DMS153 treated with DMSO at 0.1 percent for 48 hours (cell line): ENCODE results near the gene OR6V1.

Experiments used
- DNase-seq: peaks from one replicate; lab custom pipeline; 2025; ENCODE audit not compliant: unreplicated experiment; lab: John Stamatoyannopoulos, UW

Gene OR6V1, protein sequence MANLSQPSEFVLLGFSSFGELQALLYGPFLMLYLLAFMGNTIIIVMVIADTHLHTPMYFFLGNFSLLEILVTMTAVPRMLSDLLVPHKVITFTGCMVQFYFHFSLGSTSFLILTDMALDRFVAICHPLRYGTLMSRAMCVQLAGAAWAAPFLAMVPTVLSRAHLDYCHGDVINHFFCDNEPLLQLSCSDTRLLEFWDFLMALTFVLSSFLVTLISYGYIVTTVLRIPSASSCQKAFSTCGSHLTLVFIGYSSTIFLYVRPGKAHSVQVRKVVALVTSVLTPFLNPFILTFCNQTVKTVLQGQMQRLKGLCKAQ

DNA sequence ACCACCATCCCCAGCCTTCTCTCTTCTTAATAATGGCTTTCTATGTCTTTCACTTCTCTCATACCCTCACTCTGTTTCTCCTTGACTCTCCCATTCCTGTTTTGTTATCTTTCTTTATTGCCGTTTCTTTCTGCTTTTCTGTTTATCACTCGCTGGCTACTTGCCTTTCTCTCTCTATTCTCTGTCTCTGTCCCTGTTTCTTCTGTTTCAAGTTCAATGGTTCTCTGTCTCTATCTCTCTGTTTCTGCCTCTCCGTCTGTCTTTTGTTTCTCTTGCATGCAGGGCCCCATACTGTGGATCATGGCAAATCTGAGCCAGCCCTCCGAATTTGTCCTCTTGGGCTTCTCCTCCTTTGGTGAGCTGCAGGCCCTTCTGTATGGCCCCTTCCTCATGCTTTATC lies at the start of gene OR6V1:
OR6V1 (plus strand) TSS at position 301 of the 400 bp plus-strand sequence; CDS start at position 301, 0 bp downstream.
- DNase-seq, result no peak

DNA sequence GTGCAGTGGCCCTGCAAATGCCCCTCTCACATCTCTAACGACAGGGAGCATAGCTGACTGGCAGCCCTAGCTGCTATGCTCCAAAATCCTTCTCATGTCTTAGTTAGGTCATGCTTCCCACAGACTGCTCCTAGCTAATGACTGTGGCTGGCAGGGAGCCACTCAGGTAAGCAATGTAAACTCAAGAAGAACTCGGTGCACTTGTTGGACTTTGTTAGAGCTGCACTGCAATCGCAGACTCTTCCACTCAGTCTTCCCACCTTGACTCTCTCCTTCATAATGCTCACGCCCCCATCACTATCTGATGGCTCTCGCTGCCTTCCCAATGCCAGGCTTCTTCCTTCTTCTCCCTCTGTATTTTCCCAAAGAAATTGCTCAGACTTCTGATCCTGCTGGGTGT lies 49.2 kb upstream of the OR6V1 start:
- DNase-seq, result no peak

DNA sequence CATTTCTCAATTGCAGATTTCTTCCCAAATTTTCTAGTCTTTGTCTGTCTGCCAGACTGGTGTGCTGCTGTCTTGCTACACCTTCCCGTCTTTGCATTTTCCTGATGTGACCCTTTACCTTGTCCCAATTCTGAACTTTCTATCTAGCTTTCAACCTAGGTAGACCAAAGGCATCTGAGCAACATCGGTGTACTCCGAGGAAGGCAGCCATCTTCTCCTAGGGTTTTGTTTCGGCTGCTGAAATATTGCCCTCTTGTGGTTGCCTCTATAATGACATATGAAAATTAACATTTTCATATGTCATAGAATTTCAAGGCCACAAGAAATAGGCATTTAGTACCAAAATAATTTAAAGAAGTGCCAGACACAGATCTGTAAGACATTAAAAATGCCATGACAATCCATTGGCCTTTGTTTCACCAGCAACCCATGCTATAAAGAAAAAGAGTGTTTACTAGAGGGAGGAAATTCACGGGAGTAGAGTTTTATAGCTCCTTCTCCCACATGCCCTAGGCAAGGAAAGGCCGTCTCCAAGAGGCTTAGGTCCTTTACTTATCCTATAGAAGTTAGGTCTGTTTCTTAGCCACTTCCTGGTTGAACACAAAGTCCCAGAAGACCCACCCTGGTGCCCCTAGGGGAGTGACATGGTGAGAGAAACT lies 48.6 kb upstream of the OR6V1 start:
- DNase-seq, result peak; percentile 5

DNA sequence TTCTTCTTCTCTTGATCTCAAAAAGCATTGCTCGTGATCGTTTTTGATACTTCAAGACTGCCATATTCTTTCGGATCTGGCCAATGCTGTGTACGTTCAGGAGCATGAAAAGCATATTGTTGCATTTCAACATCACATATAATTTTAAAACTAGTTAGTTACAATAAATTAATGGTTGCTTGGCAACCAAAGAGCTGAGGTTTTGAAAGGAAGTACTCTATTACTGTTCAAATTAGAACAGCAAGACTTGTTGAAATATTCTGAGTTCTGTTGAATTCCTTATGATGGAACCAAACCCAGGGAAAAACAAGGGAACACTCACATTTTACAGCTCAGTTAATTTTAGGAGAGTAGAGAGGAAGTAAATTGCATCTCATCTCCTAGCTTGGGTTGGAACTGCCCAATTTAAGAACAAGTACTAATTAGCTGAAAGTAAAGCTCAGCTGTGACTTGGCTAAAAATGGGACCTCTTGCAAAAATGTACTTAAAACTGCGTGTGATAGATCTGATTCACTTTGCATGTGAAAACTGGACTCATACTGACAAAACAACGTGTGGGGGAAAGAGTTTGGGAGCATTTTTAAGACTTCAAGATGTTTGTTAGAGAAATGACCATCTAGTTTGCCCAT lies 46.4 kb upstream of the OR6V1 start:
- no peak for DNase-seq

DNA sequence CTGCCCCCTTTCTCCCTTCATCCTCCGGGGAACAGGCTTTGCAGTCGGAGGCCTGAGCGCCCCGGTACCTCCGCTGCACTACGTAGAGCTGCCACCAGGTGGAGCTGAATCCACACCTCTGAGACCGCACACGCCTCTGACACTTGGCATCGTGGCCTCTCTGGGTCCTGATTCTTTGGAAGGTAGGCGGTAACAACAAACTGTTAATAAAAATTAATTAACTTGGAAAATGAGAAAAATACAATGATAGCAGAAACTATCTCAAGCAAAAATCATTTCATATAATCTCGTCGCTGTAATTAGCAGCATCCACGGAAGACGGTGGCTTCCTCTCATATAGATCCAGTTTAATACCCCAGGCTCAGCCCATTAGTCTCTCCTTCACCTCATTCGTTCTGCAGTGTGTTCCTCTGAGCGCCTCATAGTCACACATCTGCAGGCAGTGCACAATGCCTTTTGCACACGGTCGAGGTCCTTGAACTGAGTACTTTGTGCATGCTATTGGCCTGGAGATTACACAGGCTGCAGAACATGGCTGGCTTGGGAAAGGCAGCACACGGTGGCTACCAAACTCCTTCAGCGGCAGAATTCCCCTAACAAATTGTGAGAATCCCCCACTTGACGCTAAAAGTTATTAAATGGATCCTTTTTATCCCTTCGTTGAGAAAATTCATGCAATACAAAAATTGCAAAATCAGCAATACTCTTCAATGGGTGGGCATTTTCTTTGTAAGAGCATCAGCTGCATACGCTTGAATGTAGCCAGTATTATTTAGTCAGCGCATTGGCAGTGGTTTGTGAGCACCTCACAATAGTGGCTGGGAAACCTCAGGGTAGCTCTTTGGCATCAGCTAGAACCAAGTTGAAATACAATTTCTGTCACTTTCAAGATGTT lies 43.9 kb upstream of the OR6V1 start:
- peak; percentile 59 for DNase-seq

DNA sequence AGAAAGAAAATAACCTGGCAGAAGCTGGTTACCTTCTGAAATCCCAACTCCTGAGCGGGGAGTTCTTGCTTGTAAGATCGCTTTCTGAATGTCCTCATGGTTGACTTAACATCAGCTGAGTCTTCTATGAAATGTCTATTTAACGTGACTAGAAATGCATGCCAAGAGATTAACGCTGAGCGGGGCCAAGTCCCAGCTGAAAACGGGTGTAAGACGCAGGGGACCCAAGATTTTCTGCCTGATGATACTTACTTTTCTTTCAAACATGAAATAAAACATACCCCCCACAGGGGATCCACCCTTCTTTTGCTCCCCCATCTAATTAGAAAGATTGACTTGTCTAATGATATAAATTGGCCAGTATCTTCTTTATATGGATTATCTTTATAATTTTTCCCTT lies 40.1 kb upstream of the OR6V1 start:
- DNase-seq, result no peak

DNA sequence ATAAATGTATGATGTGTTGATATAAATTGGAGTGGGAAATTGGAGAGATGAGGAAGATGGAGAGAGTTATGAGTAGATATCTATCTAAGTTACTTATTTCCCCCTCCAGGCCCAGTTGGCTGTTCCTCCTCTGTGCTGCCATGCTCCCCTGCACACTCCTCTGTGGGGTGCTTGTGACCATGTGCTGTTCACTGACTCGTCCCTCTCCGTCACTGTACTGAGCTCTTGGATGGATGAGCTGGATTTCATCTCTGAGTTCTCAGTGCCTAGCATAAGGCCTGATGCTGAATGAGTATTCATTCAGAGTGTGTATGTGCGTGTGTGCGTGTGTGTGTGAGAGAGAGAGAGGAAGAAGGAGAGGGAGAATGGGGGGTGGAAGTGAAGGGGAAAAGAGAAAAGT lies 39.7 kb upstream of the OR6V1 start:
- DNase-seq, result no peak

DNA sequence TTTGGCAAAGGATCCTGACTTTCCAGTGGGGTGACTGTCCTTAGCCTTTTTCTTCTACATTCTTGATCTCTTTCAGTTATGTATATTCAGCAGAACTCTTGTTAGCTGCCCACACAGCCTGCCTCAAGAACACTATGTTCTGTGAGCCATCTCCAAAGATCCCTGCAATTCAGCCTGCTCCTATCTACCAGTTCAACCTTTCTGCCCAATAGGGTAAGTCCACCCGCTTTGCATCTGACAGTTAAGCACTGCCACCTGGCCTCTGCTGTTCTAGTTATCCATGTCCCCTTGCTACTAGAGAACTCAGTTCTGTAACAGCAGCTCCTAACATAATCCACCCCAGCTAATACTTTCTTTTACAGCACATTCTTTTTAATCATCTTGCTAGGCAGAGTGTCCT lies 38.7 kb upstream of the OR6V1 start:
- no peak for DNase-seq

DNA sequence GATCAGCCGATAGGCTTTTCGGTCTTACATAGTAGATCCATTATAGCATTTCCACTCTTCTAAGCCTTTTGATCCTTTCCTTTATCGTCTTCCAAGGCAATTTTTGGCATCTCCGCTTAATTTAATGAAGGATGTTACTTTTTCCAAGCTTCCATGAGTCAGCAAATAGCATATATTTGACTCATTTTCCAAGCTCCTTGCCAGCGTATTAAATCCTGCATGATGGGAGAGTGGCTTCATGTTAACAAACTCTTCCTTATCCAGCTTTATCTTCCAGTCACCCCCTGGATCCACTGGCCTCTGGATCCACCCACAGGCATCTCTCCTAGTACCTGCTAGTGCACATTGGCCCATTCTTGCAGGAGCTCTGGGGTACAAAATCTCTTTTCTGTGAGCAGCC lies 38.2 kb upstream of the OR6V1 start:
- DNase-seq, result no peak

DNA sequence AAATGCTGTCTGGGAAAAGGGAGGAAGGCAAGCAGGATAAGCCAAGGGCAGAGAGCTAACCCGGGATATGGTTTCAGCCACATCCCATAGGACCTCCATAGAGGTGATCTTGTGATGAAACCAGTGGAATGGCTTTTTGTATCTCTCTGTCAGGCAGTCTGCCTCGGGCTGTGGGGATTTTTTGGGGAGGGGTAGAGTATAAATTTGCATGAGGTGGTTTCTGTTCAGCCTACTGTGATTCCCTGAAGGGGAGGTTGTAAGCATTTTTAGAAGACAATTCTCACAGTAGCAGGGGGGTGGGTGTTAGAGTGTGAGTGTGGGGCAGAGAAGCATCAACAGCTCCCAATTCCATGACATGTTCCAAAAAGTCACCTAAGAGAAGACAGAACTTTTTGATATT lies 37.1 kb upstream of the OR6V1 start:
- no peak for DNase-seq

DNA sequence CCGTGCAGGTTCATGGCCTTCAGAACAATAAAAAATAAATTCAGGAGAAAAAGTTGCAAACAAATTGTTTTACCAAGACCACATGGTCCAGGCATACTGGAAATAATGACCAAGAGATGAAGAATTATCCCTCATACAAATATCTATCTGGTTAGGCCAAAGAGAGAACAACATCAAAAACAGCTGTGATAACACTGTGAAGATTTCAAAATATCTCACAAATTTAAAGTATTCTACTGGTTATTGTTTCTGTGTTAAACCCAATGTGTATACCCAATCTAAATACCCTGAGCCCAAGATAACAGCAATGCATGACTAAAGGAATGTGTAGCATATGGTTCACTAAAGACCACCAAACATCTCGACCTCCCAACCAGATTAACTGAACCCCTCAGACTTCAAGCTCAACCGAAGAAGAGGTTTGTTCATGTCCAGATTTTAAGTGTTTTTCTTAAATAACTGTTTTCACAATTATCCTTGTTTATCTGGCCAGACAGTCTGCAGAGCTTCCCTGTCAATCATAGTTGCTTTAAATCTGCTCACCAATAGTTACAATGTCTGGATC lies 36.1 kb upstream of the OR6V1 start:
- no peak for DNase-seq

DNA sequence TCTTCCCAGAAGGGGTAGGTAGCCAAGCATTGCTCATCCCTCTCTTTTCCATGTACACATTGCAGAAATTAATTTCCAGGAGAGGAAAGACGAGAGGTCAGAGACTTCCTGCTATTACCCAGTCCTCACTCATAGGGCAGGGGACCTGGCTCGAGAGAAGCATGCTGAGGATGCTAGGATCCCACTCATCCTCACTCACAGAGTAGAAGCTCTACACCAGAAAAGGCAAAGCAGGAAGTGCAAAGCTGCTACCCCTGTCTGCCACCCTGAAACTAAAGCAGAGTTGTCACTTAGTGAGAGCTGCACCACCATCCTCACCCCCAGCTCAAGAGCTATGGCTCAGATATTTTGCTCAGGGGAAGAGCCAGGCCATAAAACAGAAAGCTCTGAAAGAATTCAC lies 35.1 kb upstream of the OR6V1 start:
- DNase-seq, result no peak

DNA sequence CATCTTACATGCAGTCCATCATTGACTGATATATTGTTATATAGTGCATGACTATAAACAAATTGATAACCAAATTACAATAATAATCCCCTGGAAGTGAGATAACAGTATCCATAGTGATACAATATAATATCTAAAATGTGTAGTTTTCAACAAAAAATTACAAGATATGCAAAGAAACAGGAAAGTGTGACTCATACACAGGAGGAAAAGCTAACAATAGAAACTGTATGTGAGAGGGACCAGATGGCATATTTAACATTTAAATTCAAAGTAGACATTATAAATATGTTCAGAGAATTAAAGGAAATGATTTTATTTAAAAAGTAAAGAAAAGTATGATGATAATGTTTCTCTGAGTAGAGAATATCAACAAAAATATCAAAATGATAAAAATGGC lies 33.2 kb upstream of the OR6V1 start:
- no peak for DNase-seq

DNA sequence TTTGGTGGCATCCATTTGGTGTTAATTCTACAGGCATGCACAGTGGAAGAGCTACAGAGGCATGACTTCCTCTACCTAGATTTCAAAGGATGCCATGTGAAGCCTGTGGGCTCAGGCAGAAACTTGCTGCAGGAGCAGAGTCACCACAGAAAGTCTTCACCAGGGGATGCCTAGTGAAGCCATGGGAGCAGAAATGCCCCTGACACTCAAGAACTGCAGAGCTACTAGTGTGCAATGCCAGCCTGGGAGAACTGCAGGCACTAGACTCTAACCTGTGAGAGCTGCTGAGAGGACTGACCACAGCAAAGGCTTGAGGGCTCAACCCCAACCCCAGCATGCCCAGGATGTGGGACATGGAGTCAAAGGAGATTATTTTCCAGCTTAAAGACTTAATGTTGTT lies 29.1 kb upstream of the OR6V1 start:
- DNase-seq, result no peak

DNA sequence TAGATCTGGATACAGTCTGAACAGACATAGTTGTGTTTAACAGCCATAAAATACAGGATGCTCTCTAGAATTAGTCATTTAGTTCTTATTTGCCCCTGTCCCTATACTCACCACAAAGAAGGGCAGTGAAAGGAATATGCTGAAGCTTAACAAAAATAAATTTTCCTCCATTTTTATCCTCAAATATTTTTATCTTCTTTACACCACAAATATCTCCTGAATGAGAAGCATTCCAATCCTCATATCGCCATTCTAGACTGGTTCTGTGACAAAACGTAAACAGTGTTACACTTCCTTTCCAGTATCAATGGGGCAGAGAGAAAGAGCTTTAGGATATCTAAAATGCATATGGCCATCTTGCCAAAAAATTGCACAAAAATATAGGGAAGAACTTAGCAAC lies 26.8 kb upstream of the OR6V1 start:
- DNase-seq, result no peak

DNA sequence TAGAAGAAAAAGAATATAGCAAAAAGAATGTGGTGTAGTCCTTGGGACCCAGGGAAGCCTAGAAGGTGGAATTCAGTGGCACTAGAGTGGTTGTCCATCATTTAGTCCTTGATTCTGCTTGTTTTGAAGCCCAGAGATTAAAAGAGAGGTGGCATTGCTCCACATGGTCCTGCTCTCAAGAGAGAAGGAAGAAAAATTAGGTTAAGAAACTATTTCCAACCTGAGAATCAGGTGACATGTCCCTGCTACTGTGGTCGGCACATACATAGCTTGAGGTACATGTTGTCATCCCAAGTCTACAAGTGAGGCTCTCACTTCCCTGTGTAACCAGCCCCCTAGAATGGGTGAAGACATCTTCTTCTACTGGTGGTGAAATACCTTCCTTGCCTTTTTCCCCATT lies 25.1 kb upstream of the OR6V1 start, which contains the start of gene OR9A2:
OR9A2 (minus strand) TSS at position 101 of the 400 bp plus-strand sequence; CDS start at position 101, 0 bp downstream.
- no peak for DNase-seq

DNA sequence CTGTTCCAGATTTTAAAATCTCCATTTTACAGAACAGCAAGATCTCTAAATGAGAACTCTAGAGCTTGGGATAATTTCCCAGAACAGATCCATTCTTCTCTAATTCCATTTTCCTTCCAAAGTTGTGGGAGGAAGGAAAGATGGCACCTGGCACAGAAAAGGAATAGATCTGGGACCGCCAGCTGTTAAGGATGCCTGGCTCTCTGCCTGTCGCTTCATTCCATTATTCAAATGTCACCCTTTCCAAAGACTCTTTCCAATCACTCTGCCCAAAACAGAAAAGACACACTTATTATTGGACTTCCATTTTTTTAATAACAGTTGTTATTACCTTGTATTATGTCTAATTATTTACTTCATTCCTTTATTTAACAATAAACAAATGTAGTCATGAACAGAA lies 24.5 kb upstream of the OR6V1 start:
- no peak for DNase-seq

DNA sequence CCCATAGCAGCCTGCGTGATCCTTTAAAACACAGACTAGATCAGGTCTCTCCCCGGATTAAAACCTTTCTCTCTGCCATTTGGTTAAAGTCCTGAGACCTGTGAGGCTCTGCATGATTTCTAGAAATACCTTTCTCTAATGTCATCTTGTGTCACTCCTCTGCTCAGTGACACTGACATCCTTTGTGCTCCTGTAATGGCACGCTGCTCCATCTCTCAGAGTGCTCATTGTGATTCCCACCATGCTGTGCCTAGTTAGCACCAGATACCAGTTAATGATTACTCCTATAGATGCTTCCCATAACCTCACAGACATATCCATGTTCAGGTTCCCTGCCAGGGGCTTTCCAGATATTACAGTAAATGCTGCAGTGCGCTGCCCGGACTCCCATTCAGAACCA lies 13.5 kb upstream of the OR6V1 start:
- DNase-seq, result no peak

DNA sequence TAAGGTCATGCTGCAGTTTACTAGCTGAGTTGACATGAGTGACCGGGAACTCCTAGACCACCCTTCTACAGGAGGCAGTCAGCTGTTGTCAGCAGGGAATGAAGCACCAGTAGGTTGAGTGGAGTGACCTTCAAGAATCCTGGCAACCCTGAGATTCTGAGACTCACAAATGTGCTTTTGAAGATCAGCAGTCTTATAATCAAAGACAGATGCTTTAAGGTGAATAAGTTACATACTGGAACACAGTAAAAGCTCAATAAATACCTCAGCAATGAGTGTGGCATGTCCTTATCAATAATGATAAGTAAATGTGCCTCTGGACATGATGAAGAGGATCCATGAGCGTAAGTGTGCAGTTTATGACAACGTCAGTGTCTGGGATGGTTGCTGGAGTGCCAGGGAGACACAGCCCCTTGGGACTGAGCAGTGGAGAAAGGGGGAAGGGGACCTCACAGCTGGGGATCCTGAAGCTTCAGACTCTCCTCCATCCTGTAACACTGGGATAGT lies 11.9 kb upstream of the OR6V1 start:
- no peak for DNase-seq

DNA sequence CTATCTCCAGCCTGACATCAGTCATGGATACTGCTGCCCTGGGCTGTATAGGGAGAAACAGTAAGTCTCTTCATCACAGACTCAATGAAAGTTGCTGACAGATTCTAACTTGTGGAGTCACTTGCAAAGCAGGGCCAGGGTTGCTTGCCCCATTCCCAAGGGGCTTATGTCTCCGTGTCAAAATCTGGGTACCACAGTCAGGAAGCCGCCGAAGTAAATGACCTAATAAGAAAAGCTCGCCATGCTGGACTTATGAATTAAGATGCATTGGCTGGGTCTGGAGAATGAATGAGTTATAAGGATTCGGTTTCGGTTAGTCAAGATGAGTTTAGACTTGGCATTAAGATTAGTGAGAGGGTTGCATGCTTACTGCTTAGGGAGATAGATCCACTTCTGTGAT lies 10.8 kb upstream of the OR6V1 start:
- DNase-seq, result no peak
